ENCODE measurements around the gene DBNDD2. TPM values are rescaled to one million over a fixed set of nuclear protein-coding genes. Genes with fewer than 3 reads are reported as not detected.
A peak's percentile ranks its signal among the peaks of the same experiment; 100 is the strongest.

Gene DBNDD2
- total and polyA plus RNA-seq, 2 experiments from 2014 or later, result 25.8 to 62.5 TPM

DNA sequence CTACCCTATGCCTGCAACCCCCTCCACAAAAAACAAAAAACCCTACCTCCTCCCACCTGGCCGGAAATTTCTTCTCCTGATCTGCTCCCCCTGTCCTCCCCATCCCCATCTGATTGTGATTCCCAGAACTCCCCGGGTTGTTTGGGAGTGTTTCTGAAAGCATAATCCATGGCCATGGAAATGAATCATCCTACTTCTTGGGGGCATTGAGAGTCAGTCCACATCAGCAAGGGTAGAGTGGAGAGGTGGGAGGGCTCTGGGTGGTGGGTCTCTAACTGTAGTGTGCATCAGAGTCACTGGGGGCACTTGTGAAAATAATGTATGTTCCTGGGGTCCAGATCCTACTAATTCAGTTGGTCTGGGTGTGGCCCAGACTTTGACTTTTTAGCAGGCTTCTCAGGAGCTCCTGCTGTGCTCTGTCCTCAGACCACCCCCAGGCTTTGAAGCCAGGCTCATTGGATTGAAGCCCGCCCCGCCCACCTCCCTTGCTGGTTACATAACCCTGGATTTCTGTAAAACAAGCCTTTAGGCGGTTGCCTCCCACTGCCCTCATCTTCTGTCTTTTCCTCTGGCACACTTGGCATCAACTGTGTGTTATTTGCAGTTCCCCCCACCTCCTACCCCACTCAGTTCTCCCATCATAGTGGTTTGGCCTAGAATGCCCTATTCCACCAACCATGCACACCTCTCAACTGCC is 18.4 kb downstream of the DBNDD2 start:
- Histone ChIP-seq H4K20me1 (replicated peaks; ENCODE audit: insufficient read depth) (no peaks in the 10 kb centered on the region), H3K4me2 (no peak overlapping the region), H3F3A (replicated peaks; ENCODE audit: low read depth) (no peaks in the 10 kb centered on the region), H3K79me2 (replicated peaks; ENCODE audit: insufficient read depth) (no peaks in the 10 kb centered on the region), H3K9me2 (ENCODE audit: insufficient read depth) (no peaks in the 10 kb centered on the region), H2AFZ (no peak overlapping the region), H3K27me3 (ENCODE audit: insufficient read depth) (no peaks in the 10 kb centered on the region), H3K27ac (ENCODE audit: low read depth) (no peak overlapping the region), H3K4me3 (no peak overlapping the region), H3K36me3 (ENCODE audit: insufficient read depth) (peaks cover 11% of the 10 kb centered on the region), H3K4me1 (ENCODE audit: insufficient read depth) (no peaks in the 10 kb centered on the region)
- Mint-ChIP-seq H3K27ac (no peak overlapping the region), H3K4me1 (no peaks in the 10 kb centered on the region), H3K4me3 (no peak overlapping the region), H3K36me3 (ENCODE audit: low read depth) (peaks cover 28% of the 10 kb centered on the region), H3K9me3 (no peaks in the 10 kb centered on the region), H3K27me3 (ENCODE audit: insufficient read depth, low read depth, poor library complexity) (no peaks in the 10 kb centered on the region)
- TF ChIP-seq STAT1 (IDR thresholded peaks at IDR 0.05; ENCODE audit: unreplicated experiment) (no peak), EZH2phosphoT487 (IDR thresholded peaks at IDR 0.05; ENCODE audit: unreplicated experiment) (no peak), ZNF114 (CRISPR knock-in tag; IDR thresholded peaks at IDR 0.05) (no peak), ZNF331 (CRISPR knock-in tag; IDR thresholded peaks at IDR 0.05; ENCODE audit: low read depth) (no peak), EZH2 (IDR thresholded peaks at IDR 0.05; ENCODE audit: low read depth, unreplicated experiment) (no peak), NANOG (IDR thresholded peaks at IDR 0.05; ENCODE audit: borderline replicate concordance) (no peak)
- TF ChIP-seq, protein P1, sequence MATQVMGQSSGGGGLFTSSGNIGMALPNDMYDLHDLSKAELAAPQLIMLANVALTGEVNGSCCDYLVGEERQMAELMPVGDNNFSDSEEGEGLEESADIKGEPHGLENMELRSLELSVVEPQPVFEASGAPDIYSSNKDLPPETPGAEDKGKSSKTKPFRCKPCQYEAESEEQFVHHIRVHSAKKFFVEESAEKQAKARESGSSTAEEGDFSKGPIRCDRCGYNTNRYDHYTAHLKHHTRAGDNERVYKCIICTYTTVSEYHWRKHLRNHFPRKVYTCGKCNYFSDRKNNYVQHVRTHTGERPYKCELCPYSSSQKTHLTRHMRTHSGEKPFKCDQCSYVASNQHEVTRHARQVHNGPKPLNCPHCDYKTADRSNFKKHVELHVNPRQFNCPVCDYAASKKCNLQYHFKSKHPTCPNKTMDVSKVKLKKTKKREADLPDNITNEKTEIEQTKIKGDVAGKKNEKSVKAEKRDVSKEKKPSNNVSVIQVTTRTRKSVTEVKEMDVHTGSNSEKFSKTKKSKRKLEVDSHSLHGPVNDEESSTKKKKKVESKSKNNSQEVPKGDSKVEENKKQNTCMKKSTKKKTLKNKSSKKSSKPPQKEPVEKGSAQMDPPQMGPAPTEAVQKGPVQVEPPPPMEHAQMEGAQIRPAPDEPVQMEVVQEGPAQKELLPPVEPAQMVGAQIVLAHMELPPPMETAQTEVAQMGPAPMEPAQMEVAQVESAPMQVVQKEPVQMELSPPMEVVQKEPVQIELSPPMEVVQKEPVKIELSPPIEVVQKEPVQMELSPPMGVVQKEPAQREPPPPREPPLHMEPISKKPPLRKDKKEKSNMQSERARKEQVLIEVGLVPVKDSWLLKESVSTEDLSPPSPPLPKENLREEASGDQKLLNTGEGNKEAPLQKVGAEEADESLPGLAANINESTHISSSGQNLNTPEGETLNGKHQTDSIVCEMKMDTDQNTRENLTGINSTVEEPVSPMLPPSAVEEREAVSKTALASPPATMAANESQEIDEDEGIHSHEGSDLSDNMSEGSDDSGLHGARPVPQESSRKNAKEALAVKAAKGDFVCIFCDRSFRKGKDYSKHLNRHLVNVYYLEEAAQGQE (IDR thresholded peaks at IDR 0.05; ENCODE audit: unreplicated experiment), result no peak
- no peak for DNase-seq (ENCODE audit: low spot score)
- ATAC-seq, result peak; percentile 23; the same call in 1 of the 3 replicates

DNA sequence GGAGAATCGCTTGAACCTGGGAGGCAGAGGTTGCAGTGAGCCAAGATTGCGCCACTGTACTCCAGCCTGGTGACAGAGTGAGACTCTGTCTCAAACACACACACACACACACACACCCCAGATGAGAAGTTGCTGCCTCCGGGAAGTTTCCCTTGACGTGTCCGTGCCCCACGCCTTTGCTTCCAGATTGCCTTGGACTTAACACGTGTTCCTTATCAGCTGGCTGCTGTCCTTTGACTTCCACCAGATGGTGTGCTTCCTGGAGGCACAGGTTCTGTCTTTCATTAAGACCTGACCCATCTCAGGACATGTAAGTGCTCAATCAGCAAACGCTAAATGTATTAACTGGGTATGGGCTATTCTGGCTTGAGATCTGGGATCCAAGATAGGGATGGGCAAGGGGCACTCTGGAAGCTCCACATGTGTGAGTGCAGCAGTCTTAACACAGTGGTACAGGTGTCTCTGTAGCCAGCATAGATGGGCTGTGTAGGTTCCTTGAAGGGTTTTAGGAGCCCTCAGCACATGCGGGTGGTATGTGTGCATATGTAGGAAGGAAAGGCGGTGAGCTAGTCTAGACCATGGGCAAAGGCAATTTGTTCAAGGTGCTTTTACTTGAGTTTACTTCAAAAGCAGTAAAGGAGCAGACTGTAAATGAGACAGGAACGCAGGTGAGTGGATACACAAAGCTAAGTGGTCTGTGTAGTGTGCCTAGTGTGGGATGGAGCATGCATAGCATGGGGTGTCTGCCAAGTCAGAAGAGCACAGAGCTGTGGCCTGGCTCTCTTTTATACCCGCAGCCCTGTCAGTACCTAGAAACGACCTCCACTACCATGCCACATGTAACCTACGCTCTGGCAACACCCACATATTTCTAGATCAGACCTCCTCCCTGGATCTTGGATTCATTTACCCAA is 19.4 kb downstream of the DBNDD2 start:
- H3K4me3 ChIP-seq, result no peak overlapping the region
- TF ChIP-seq EZH2 (IDR thresholded peaks at IDR 0.05; ENCODE audit: low read depth, unreplicated experiment), result no peak
- TF ChIP-seq, protein P2, sequence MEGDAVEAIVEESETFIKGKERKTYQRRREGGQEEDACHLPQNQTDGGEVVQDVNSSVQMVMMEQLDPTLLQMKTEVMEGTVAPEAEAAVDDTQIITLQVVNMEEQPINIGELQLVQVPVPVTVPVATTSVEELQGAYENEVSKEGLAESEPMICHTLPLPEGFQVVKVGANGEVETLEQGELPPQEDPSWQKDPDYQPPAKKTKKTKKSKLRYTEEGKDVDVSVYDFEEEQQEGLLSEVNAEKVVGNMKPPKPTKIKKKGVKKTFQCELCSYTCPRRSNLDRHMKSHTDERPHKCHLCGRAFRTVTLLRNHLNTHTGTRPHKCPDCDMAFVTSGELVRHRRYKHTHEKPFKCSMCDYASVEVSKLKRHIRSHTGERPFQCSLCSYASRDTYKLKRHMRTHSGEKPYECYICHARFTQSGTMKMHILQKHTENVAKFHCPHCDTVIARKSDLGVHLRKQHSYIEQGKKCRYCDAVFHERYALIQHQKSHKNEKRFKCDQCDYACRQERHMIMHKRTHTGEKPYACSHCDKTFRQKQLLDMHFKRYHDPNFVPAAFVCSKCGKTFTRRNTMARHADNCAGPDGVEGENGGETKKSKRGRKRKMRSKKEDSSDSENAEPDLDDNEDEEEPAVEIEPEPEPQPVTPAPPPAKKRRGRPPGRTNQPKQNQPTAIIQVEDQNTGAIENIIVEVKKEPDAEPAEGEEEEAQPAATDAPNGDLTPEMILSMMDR (conservative IDR thresholded peaks at IDR 0.05; ENCODE audit: low read depth in 2 of 2), result peak in 1 of 2 experiments; percentile 18; a peak in 1 of 4 replicates
- H3K4me3 Mint-ChIP-seq, result no peak overlapping the region
- no peaks in the 10 kb centered on the region for H3K9me3 Mint-ChIP-seq
- no peaks in the 10 kb centered on the region for H3K27me3 Mint-ChIP-seq (ENCODE audit: insufficient read depth, low read depth, poor library complexity)
- no peak overlapping the region for H3K27ac Mint-ChIP-seq
- H3K36me3 Mint-ChIP-seq (ENCODE audit: low read depth), result peaks cover 21% of the 10 kb centered on the region
- H3K79me2 ChIP-seq (replicated peaks; ENCODE audit: insufficient read depth), result no peaks in the 10 kb centered on the region
- no peak overlapping the region for H3K4me2 ChIP-seq
- DNase-seq (ENCODE audit: low spot score) (no peak), ATAC-seq (no peak)
- H3K36me3 ChIP-seq (ENCODE audit: insufficient read depth), result peaks cover 5% of the 10 kb centered on the region; the same call in 1 of the 2 replicates
- H2AFZ ChIP-seq, result no peak overlapping the region
- no peak overlapping the region for H3K27ac ChIP-seq (ENCODE audit: low read depth)
- no peaks in the 10 kb centered on the region for H3K4me1 ChIP-seq (ENCODE audit: insufficient read depth)
- H3F3A ChIP-seq (replicated peaks; ENCODE audit: low read depth), result no peaks in the 10 kb centered on the region
- no peaks in the 10 kb centered on the region for H3K27me3 ChIP-seq (ENCODE audit: insufficient read depth)
- H4K20me1 ChIP-seq (replicated peaks; ENCODE audit: insufficient read depth), result no peaks in the 10 kb centered on the region
- no peaks in the 10 kb centered on the region for H3K4me1 Mint-ChIP-seq
- no peaks in the 10 kb centered on the region for H3K9me2 ChIP-seq (ENCODE audit: insufficient read depth)

All from GM23338 (cell line).